OCI-LY7 (cell line): ENCODE data around the gene SDHA. TPM values are rescaled to one million over a fixed set of nuclear protein-coding genes. Genes with fewer than 3 reads are reported as not detected.

ENCODE experiments used
- BruUV-seq: library from RNA; stranded (reverse); fragments of 400-500 nt; replicated peaks from 2 replicates; lab custom pipeline; 2021; lab: Mats Ljungman, UMichigan
- CTCF ChIA-PET: fragments of 300-600 bp; sonication (Branson Sonifier 250); formaldehyde crosslinking; loops from one replicate; lab custom pipeline; 2022; ENCODE audit warnings: antibody characterized with exemption; ENCODE audit not compliant: unreplicated experiment; lab: Charles Lee
- POLR2A ChIA-PET: fragments of 300-600 bp; sonication (Branson Sonifier 250); formaldehyde crosslinking; loops from one replicate; lab custom pipeline; 2022; ENCODE audit warnings: antibody characterized with exemption; lab: Charles Lee
- DNase-seq: peaks from one replicate; pipeline ENCODE4 v3.0.0-alpha.2; 2015; ENCODE audit warnings: low spot score
- H2AFZ ChIP-seq: fragments of 200-600 bp; sonication (generic), shearing (Covaris generic); 2 replicates; pipeline ENCODE4 v1.6.1; 2014; ENCODE audit warnings: mild to moderate bottlenecking, antibody characterized with exemption, low read length, moderate library complexity
- H3K27ac ChIP-seq: fragments of 200-600 bp; sonication (generic); 2 replicates; pipeline ENCODE4 v1.5.1; 2014; ENCODE audit warnings: mixed run types, low read depth, mild to moderate bottlenecking, moderate library complexity, low read length, inconsistent platforms; ENCODE audit not compliant: poor library complexity, severe bottlenecking
- H3K36me3 ChIP-seq: fragments of 200-600 bp; sonication (generic); 2 replicates; pipeline ENCODE4 v1.6.1; 2014; ENCODE audit warnings: mild to moderate bottlenecking, antibody characterized with exemption, low read length, moderate library complexity, mixed read lengths; ENCODE audit not compliant: insufficient read depth
- H3K4me1 ChIP-seq: fragments of 200-600 bp; sonication (generic); 2 replicates; pipeline ENCODE4 v1.5.1; 2014; ENCODE audit warnings: mild to moderate bottlenecking, low read length; ENCODE audit not compliant: insufficient read depth, poor library complexity, severe bottlenecking
- H3K4me2 ChIP-seq: fragments of 200-600 bp; sonication (generic); 2 replicates; pipeline ENCODE4 v1.6.1; 2014; ENCODE audit warnings: mild to moderate bottlenecking, low read length
- H3K4me3 ChIP-seq: fragments of 200-600 bp; sonication (generic); 2 replicates; pipeline ENCODE4 v1.5.1; 2014; ENCODE audit warnings: mild to moderate bottlenecking, low read depth, low read length; ENCODE audit not compliant: poor library complexity, severe bottlenecking
- H3K79me2 ChIP-seq: fragments of 200-600 bp; sonication (generic); 2 replicates; pipeline ENCODE4 v1.6.1; 2016; ENCODE audit warnings: low read depth, mild to moderate bottlenecking, low read length, moderate library complexity, mixed read lengths; ENCODE audit not compliant: insufficient read depth
- H3K9me2 ChIP-seq: fragments of 200-600 bp; sonication (generic); 2 replicates; pipeline ENCODE4 v1.6.1; 2016; ENCODE audit warnings: mild to moderate bottlenecking, low read length, mixed read lengths; ENCODE audit not compliant: insufficient read depth
- H3K9me3 ChIP-seq: fragments of 200-600 bp; sonication (generic); 2 replicates; pipeline ENCODE4 v1.6.1; 2014; ENCODE audit warnings: mild to moderate bottlenecking, mixed run types, low read length, mixed read lengths
- H4K20me1 ChIP-seq: fragments of 200-600 bp; sonication (generic); 2 replicates; pipeline ENCODE4 v1.6.1; 2014; ENCODE audit warnings: mild to moderate bottlenecking, antibody characterized with exemption, low read length, moderate library complexity, mixed read lengths; ENCODE audit not compliant: insufficient read depth
- EZH2phosphoT487 ChIP-seq: fragments of 200-600 bp; sonication (generic); IDR thresholded peaks from 2 replicates; pipeline ENCODE4 v1.6.1; 2018; ENCODE audit warnings: low read depth, borderline replicate concordance, mild to moderate bottlenecking, mixed run types, antibody characterized with exemption, low read length, moderate library complexity, mixed read lengths
- intact Hi-C: fragments of 100-400 bp; cut with micrococcal nuclease; formaldehyde crosslinking; loops from one replicate; pipeline ENCODE4 v1.10.0; 2022; ENCODE audit not compliant: unreplicated experiment
- total RNA-seq, 2 experiments: library from RNA; depleted of rRNA in 1 of 2; stranded (reverse); fragments of >200 nt in 1 of 2; shearing (Covaris generic) in 1 of 2; gene quantifications; 2 replicates each; pipeline ENCODE4 v1.2.3, GENCODE V29; 2014 to 2022
- TF ChIP-seq, protein P1 (sequence below): fragments of 200-600 bp; sonication (generic); conservative IDR thresholded peaks from 2 replicates; pipeline ENCODE4 v1.5.1; 2014; ENCODE audit warnings: mild to moderate bottlenecking, antibody characterized with exemption, low read length, moderate library complexity, mixed read lengths

SDHA gene
- total RNA-seq, 2 experiments from 2014 or later, result 147 to 167 TPM

DNA sequence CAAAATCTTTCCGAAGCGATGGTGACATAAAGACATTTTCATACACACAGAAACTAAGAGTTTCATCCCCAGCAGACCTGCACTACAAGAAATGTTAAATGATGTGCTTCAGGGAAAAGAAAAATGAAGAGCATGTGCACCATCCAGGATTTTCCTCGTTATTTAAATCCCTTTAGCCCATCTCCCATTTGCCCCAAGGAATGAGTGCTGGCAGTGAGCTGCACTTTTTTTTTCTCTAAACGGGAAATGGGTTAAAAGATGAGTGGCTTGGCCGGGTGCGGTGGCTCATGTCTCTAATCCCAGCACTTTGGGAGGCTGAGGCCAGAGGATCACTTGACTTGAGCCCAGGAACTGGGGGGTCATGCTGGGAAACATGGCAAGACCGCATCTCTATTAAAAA, 33.6 kb upstream of the SDHA start:
- Histone ChIP-seq H3K79me2 (no peaks in the 10 kb centered on the region; the same call in 1 of the 2 replicates), H3K27ac (no peak overlapping the region), H3K9me2 (no peaks in the 10 kb centered on the region), H2AFZ (no peak overlapping the region), H3K4me1 (peaks cover 15% of the 10 kb centered on the region), H3K9me3 (no peaks in the 10 kb centered on the region), H4K20me1 (no peaks in the 10 kb centered on the region), H3K4me2 (no peak overlapping the region), H3K4me3 (no peak overlapping the region), H3K36me3 (no peaks in the 10 kb centered on the region)
- BruUV-seq, result no TSS peak
- DNase-seq, result no peak
- TF ChIP-seq EZH2phosphoT487, result no peak
- TF ChIP-seq, protein P1, sequence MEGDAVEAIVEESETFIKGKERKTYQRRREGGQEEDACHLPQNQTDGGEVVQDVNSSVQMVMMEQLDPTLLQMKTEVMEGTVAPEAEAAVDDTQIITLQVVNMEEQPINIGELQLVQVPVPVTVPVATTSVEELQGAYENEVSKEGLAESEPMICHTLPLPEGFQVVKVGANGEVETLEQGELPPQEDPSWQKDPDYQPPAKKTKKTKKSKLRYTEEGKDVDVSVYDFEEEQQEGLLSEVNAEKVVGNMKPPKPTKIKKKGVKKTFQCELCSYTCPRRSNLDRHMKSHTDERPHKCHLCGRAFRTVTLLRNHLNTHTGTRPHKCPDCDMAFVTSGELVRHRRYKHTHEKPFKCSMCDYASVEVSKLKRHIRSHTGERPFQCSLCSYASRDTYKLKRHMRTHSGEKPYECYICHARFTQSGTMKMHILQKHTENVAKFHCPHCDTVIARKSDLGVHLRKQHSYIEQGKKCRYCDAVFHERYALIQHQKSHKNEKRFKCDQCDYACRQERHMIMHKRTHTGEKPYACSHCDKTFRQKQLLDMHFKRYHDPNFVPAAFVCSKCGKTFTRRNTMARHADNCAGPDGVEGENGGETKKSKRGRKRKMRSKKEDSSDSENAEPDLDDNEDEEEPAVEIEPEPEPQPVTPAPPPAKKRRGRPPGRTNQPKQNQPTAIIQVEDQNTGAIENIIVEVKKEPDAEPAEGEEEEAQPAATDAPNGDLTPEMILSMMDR, result no peak
- intact Hi-C loops, result no loop called here
- CTCF ChIA-PET, result interaction anchor here (0.6 kb wide), 1 partner anchor 213 kb away, joined by 3 read pairs; no protein-coding TSS in a partner anchor
- POLR2A ChIA-PET, result no interaction called here

DNA sequence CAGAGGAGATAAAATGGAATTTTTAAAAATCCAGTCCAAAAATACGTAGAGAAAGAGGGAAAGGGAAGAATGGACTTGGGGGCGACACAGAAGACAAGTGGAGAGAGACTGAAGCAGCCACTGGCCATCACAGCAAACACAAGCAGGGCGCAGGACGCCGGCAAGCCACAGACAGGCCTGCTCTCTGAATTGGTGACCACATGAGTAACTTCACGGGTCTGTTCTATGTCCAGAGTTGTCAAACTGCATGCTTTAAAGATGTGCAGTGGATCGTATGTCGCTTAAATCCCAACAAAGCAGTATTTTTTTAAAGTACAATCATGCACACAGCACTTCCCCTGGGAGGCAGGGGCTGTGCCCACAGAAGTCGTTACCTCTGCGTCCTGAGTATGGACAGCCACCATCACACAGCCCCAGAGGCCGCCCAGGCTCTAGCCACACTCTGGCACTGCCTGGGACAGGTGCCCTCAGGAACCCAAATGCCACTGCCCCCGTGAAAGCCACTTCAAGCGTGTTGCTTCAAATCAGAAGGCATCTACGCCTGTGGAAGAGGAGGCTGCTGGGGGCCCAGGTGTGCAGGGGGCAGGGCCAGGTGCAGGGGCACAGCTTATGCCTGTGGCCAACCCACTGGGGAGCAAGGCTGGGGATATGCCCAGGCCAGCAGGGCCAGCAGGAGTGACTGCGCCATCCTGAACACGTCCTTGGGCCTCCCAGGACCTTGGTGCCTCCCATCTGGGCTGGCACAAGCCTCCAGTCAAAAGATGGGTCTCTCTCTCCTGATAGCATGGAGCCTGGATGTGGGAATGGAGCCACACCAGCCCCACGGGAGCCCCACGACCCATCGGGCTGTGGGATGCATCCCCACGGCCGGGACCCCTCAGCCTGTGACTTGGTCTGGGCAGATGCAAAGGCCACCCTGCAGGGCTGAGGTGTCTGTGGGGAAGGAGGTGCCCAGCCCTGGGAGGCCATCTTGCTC, 32.7 kb upstream of the SDHA start:
- POLR2A ChIA-PET, result no interaction called here
- Histone ChIP-seq H3K9me2 (no peaks in the 10 kb centered on the region), H3K4me1 (peaks cover 24% of the 10 kb centered on the region), H3K9me3 (no peaks in the 10 kb centered on the region), H3K4me2 (no peak overlapping the region), H3K27ac (no peak overlapping the region), H4K20me1 (no peaks in the 10 kb centered on the region), H3K4me3 (no peak overlapping the region), H2AFZ (no peak overlapping the region), H3K79me2 (no peaks in the 10 kb centered on the region; the same call in 1 of the 2 replicates), H3K36me3 (no peaks in the 10 kb centered on the region)
- CTCF ChIA-PET, result no interaction called here
- no TSS peak for BruUV-seq
- no peak for TF ChIP-seq EZH2phosphoT487
- TF ChIP-seq, protein P1, result no peak
- intact Hi-C loops, result no loop called here
- no peak for DNase-seq
